Testis (tissue), 3 donors: ENCODE results near the gene EEF2. TPM values are rescaled to one million over a fixed set of nuclear protein-coding genes. Genes with fewer than 3 reads are reported as not detected.

Experiments
- DNase-seq: peaks from one replicate; pipeline ENCODE4 v3.0.0-alpha.2; 2019
- H3K27ac ChIP-seq, 2 donors: fragments of 200-600 bp; sonication (generic); one replicate each; pipeline ENCODE4 v1.5.1; 2019
- H3K27me3 ChIP-seq: fragments of 200-600 bp; sonication (generic); one replicate; pipeline ENCODE4 v1.5.1; 2019
- H3K36me3 ChIP-seq: fragments of 200-600 bp; sonication (generic); one replicate; pipeline ENCODE4 v1.5.1; 2017; ENCODE audit warnings: low read depth; ENCODE audit errors: missing control alignments
- H3K4me1 ChIP-seq: fragments of 200-600 bp; sonication (generic); one replicate; pipeline ENCODE4 v1.5.1; 2019
- H3K4me3 ChIP-seq, 2 donors: fragments of 200-600 bp; sonication (generic); one replicate each; pipeline ENCODE4 v1.5.1; 2017 to 2019
- H3K9me3 ChIP-seq: fragments of 200-600 bp; sonication (generic); one replicate; pipeline ENCODE4 v1.5.1; 2017
- POLR2A ChIP-seq: fragments of 450-650 bp; IDR thresholded peaks from one replicate; pipeline ENCODE4 v1.6.1; 2017; ENCODE audit warnings: antibody characterized with exemption, mild to moderate bottlenecking, moderate library complexity
- WGBS, 2 donors: methylation state at CpG; one replicate each; pipeline ENCODE4 v1.1.5; 2018; 5-methylcytosine and 5-hydroxymethylcytosine counted together
- intact Hi-C: fragments of 100-400 bp; cut with DNase I; formaldehyde crosslinking; loops from one replicate; pipeline ENCODE4 v1.15.1; 2023; ENCODE audit warnings: low total_unique reads
- polyA plus RNA-seq: library from polyadenylated mRNA; stranded (reverse); fragments of 350-450 nt; fragmentation: Illumina TruSeq; extraction: RNeasy Lipid Tissue Mini Kit (QIAGEN cat#74804); gene quantifications from one replicate; pipeline ENCODE4 v1.2.3, GENCODE V29; 2014; ENCODE audit warnings: low read depth, low replicate concordance; ENCODE audit not compliant: insufficient read depth
- total RNA-seq, 2 donors: library from RNA; depleted of rRNA; stranded (reverse); fragments of >200 nt; gene quantifications; one replicate each; pipeline ENCODE4 v1.2.3, GENCODE V29; 2016
- TF ChIP-seq, protein P1 (sequence below), 3 experiments: fragments of 450-650 bp in 2 of 3; fragments of 200-600 bp in 1 of 3; sonication (generic) in 1 of 3; IDR thresholded peaks; one replicate each; pipeline ENCODE4 v1.5.1; 2016 to 2019; ENCODE audit warnings: antibody characterized with exemption in 3 of 3, mild to moderate bottlenecking in 2 of 3, moderate library complexity in 1 of 3

Gene EEF2
- total and polyA plus RNA-seq, 3 donors from 2014 or later = 909 to 1,599 (median 1,429) TPM

DNA sequence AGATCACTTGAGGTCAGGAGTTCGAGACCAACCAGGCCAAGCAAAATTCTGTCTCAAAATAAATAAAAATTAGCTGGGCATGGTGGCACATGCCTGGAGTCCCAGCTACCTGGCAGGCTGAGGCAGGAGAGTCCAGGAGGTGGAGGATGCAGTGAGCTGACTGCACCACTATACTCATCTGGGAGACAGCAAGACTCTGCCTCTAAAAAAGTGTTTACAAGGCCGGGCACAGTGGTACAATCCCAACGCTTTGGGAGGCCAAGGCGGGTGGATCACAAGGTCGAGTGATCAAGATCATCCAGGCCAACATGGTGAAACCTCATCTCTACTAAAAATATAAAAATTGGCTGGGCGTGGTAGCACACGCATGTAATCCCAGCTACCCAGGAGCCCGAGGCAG lies 10.1 kb downstream of the EEF2 start:
- TF ChIP-seq, protein P1, sequence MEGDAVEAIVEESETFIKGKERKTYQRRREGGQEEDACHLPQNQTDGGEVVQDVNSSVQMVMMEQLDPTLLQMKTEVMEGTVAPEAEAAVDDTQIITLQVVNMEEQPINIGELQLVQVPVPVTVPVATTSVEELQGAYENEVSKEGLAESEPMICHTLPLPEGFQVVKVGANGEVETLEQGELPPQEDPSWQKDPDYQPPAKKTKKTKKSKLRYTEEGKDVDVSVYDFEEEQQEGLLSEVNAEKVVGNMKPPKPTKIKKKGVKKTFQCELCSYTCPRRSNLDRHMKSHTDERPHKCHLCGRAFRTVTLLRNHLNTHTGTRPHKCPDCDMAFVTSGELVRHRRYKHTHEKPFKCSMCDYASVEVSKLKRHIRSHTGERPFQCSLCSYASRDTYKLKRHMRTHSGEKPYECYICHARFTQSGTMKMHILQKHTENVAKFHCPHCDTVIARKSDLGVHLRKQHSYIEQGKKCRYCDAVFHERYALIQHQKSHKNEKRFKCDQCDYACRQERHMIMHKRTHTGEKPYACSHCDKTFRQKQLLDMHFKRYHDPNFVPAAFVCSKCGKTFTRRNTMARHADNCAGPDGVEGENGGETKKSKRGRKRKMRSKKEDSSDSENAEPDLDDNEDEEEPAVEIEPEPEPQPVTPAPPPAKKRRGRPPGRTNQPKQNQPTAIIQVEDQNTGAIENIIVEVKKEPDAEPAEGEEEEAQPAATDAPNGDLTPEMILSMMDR (IDR thresholded peaks at IDR 0.05) = no peak
- TF ChIP-seq POLR2A = no peak
- H3K4me3 ChIP-seq = no peak overlapping the region
- H3K4me1 ChIP-seq = no peaks in the 10 kb centered on the region
- no peak overlapping the region for H3K27ac ChIP-seq
- intact Hi-C loops = no loop called here
- H3K27me3 ChIP-seq = no peaks in the 10 kb centered on the region
- H3K36me3 ChIP-seq = peaks cover 7% of the 10 kb centered on the region
- 77 to 78% methylated on average over 8 of the region's 8 CpGs for WGBS, 2 donors
- H3K9me3 ChIP-seq = no peaks in the 10 kb centered on the region
- DNase-seq = no peak

- H3K27ac ChIP-seq = peak within 1 kb of the TSS; percentile 85 to 92
- H3K27me3 ChIP-seq = no peaks in the 10 kb centered on the region
- no peaks in the 10 kb centered on the region for H3K36me3 ChIP-seq
- TF ChIP-seq, protein P1 (IDR thresholded peaks at IDR 0.05) = peak in 1 of 3 experiments; percentile 59
- TF ChIP-seq POLR2A = peak; percentile 86
- H3K4me1 ChIP-seq = peaks cover 18% of the 10 kb centered on the region
- WGBS, 2 donors = 1 to 4% methylated on average over 18 to 73 of the region's 73 CpGs
- DNase-seq = peak; percentile 99
- peak within 1 kb of the TSS; percentile 82 to 92 for H3K4me3 ChIP-seq
- no peaks in the 10 kb centered on the region for H3K9me3 ChIP-seq
- intact Hi-C loops = no loop called here
Observed at GRCh38 chr19:3970808-3971598, 14.3 kb downstream of the EEF2 start, which contains the start of gene DAPK3. Gene DAPK3, minus strand, starts transcription at chr19:3971099. Its CDS starts 1,364 bp downstream, at chr19:3969735.

GRCh38 chr19:3970313-3970807 lies 14.9 kb downstream of the EEF2 start:
- Histone ChIP-seq H3K4me1 (peaks cover 18% of the 10 kb centered on the region), H3K36me3 (no peaks in the 10 kb centered on the region), H3K9me3 (no peaks in the 10 kb centered on the region), H3K27me3 (no peaks in the 10 kb centered on the region), H3K27ac (peak overlapping the region; percentile 85 to 92), H3K4me3 (peak overlapping the region; percentile 82 to 92)
- whole genome bisulfite sequencing, 2 donors = 0 to 1% methylated on average over 22 of the region's 22 CpGs
- intact Hi-C loops = no loop called here
- no peak for DNase-seq
- TF ChIP-seq, protein P1 (IDR thresholded peaks at IDR 0.05) = no peak
- no peak for TF ChIP-seq POLR2A

DNA sequence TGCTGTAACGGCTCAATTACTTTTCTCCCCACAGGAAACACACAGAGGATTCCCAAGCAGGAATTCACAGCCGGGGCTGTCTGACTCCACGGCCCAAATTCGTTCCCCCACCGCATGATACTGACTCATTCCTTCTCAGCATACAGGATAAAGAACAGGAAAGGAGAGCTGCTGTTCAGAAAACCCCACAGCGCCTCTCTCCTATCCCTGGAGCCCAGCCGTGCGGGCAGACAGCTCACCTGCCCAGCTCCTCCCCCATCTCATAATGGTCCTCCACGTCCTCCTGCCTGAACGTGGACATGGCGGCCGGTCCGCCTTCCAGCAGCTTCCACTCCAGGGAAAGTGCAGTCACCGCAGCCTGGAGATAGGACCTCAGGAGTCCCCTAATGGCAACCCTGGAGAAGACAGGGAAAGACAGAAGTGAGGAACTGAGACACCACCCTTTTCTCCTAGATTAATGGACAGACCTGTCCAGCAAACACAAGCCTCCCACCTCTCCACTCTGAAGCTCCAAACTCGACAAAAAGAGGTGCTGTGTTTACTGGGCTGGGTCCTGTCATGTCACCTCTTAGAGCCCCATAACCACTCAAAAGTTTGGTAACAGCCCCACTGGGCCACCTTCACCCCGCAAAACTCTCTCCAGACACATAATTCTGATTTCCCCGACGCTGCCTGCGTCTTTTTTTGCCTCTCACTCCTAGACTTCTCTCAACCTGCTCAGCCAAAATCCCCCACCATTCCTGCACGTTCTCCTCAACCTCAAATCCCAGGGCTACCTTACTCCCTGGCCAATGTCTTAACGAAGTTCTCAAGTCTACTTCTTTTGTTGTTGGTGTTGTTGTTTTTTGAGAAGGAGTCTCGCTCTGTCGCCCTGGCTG lies 15.6 kb downstream of the EEF2 start:
- Histone ChIP-seq H3K36me3 (no peaks in the 10 kb centered on the region), H3K27ac (peak overlapping the region; percentile 85 to 92), H3K4me1 (peaks cover 18% of the 10 kb centered on the region)

More for the DNA sequence above, 15.6 kb downstream of the EEF2 start:
- TF ChIP-seq, protein P1 (IDR thresholded peaks at IDR 0.05) = no peak
- Histone ChIP-seq H3K4me3 (peak overlapping the region; percentile 82 to 92), H3K27me3 (no peaks in the 10 kb centered on the region), H3K9me3 (no peaks in the 10 kb centered on the region)
- intact Hi-C loops = no loop called here
- WGBS, 2 donors = 19 to 27% methylated on average over 14 to 23 of the region's 23 CpGs
- no peak for DNase-seq
